ENCODE results near the gene TUT4. TPM values are rescaled to one million over a fixed set of nuclear protein-coding genes. Genes with fewer than 3 reads are reported as not detected.
A peak's percentile ranks its signal among the peaks of the same experiment; 100 is the strongest.

Gene TUT4
- total RNA-seq, 6 donors from 2014 or later, result 31.0 to 85.7 (median 55.4) TPM

- H3K36me3 ChIP-seq, result no peaks in the 10 kb centered on the region
- H3K27ac ChIP-seq, result no peak overlapping the region
- H3K9me3 ChIP-seq, result no peaks in the 10 kb centered on the region
- WGBS, 2 donors, result 81 to 84% methylated on average over 3 of the region's 3 CpGs
- no peaks in the 10 kb centered on the region for H3K27me3 ChIP-seq
- H3K4me1 ChIP-seq, result no peaks in the 10 kb centered on the region
- TF ChIP-seq, protein P1, sequence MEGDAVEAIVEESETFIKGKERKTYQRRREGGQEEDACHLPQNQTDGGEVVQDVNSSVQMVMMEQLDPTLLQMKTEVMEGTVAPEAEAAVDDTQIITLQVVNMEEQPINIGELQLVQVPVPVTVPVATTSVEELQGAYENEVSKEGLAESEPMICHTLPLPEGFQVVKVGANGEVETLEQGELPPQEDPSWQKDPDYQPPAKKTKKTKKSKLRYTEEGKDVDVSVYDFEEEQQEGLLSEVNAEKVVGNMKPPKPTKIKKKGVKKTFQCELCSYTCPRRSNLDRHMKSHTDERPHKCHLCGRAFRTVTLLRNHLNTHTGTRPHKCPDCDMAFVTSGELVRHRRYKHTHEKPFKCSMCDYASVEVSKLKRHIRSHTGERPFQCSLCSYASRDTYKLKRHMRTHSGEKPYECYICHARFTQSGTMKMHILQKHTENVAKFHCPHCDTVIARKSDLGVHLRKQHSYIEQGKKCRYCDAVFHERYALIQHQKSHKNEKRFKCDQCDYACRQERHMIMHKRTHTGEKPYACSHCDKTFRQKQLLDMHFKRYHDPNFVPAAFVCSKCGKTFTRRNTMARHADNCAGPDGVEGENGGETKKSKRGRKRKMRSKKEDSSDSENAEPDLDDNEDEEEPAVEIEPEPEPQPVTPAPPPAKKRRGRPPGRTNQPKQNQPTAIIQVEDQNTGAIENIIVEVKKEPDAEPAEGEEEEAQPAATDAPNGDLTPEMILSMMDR (IDR thresholded peaks at IDR 0.05), result no peak
- TF ChIP-seq POLR2AphosphoS5 (IDR thresholded peaks at IDR 0.05), result no peak
- no peak for TF ChIP-seq EP300 (IDR thresholded peaks at IDR 0.05)
- no peak for TF ChIP-seq POLR2A (IDR thresholded peaks at IDR 0.05)
- DNase-seq (no peak), ATAC-seq (ENCODE audit: low FRiP score in 2 of 2) (no peak)
- H3K4me3 ChIP-seq, result no peak overlapping the region
These were observed 9.9 kb upstream of the TUT4 start for GRCh38 chr1:52562766-52563165.

DNA sequence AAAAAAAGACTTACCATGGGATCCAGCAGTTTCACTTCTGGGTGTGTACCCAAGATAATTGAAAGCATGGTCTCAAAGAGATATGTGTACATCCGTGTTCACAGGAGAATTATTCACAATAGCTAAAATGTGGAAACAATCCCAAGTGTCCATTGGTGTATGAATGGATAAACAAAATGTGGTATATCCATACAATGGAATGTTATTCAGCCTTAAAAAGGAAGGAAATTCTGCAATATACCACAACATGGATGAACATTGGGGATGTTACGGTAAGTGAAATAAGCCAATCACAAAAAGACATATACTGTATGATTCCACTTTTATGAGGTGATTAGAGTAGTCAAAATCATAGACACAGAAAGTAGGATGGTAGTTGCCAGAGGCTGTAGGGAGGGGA is 7.0 kb upstream of the TUT4 start:
- Histone ChIP-seq H3K4me3 (no peak overlapping the region), H3K27me3 (no peaks in the 10 kb centered on the region), H3K4me1 (no peaks in the 10 kb centered on the region), H3K9me3 (no peaks in the 10 kb centered on the region), H3K36me3 (no peaks in the 10 kb centered on the region), H3K27ac (no peak overlapping the region)
- ATAC-seq (ENCODE audit: low FRiP score in 2 of 2) (no peak), DNase-seq (no peak)
- 66 to 85% methylated on average over 2 of the region's 2 CpGs for WGBS, 2 donors
- TF ChIP-seq, protein P1 (IDR thresholded peaks at IDR 0.05), result no peak
- TF ChIP-seq EP300 (IDR thresholded peaks at IDR 0.05) (no peak), POLR2A (IDR thresholded peaks at IDR 0.05) (no peak), POLR2AphosphoS5 (IDR thresholded peaks at IDR 0.05) (no peak)

DNA sequence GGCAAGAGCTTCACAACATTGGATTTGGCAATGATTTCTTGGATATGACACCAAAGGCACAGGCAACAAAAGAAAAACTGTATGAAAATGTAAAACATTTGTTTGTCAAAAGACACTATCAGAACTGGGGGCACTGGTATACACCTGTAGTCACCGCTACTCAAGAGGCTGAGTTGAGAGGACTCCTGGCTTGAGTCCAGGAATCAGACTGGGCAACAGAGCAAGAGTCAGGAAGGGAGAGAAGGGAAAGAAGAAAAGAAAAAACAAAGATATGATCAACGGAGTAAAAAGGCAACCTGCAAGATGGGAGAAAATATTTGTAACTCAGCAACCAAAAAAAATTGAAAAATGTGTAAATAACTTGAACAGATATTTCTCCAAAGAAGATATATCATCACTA is 6.0 kb upstream of the TUT4 start:
- Histone ChIP-seq H3K9me3 (no peaks in the 10 kb centered on the region), H3K4me1 (peaks cover 4 to 7% (median 7%) of the 10 kb centered on the region in 4 donors), H3K27me3 (no peaks in the 10 kb centered on the region), H3K36me3 (no peaks in the 10 kb centered on the region), H3K4me3 (no peak overlapping the region), H3K27ac (no peak overlapping the region)
- ATAC-seq (ENCODE audit: low FRiP score in 2 of 2) (no peak), DNase-seq (peak in 1 of 2 donors; percentile 44)
- 35 to 57% methylated on average over 2 of the region's 2 CpGs for WGBS, 2 donors
- TF ChIP-seq POLR2A (IDR thresholded peaks at IDR 0.05) (no peak), EP300 (IDR thresholded peaks at IDR 0.05) (no peak), POLR2AphosphoS5 (IDR thresholded peaks at IDR 0.05) (no peak)
- TF ChIP-seq, protein P1 (IDR thresholded peaks at IDR 0.05), result no peak

DNA sequence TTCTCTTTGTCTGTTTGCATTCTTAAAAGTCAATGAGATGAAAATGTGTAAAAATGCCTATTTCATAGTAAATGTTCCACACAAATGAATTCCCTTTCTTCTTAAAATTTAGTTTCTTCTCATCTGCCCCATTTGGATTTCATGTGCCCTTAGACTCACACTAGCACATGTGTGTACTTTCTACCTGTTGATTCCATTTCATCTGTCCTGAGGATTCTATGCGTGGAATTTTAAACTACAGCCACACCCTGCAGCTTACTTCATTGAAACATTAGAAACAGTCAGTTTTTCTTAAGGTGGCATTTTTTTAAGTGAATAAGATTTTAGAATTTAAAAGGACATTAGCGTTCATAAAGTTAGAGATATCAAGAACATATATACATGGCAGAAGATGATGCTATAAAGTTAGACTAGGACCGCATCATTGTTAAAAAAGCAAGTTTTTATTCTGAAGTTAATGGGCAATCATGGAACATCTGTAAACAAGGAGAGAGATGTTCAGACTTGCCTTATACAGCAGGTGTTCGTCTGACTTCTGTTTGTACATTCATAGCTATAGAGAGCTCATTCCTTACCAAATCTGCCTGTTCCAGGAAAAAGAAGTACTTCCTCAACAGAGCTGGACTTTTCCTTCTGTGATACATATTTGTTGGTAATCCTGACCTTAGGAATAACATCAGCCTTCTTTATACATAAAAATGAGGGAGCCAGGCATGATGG is 3.9 kb upstream of the TUT4 start:
- no peak for ATAC-seq (ENCODE audit: low FRiP score in 2 of 2)
- 84 to 86% methylated on average over 4 of the region's 4 CpGs for WGBS, 2 donors
- H3K9me3 ChIP-seq, result no peaks in the 10 kb centered on the region
- TF ChIP-seq, protein P1 (IDR thresholded peaks at IDR 0.05), result no peak
- no peak for TF ChIP-seq EP300 (IDR thresholded peaks at IDR 0.05)
- TF ChIP-seq POLR2A (IDR thresholded peaks at IDR 0.05), result no peak
- TF ChIP-seq POLR2AphosphoS5 (IDR thresholded peaks at IDR 0.05), result no peak
- H3K4me3 ChIP-seq, result no peak overlapping the region
- no peaks in the 10 kb centered on the region for H3K27me3 ChIP-seq
- no peak for DNase-seq
- no peaks in the 10 kb centered on the region for H3K36me3 ChIP-seq
- H3K27ac ChIP-seq, result no peak overlapping the region
- peaks cover 8 to 12% (median 10%) of the 10 kb centered on the region in 4 donors for H3K4me1 ChIP-seq

DNA sequence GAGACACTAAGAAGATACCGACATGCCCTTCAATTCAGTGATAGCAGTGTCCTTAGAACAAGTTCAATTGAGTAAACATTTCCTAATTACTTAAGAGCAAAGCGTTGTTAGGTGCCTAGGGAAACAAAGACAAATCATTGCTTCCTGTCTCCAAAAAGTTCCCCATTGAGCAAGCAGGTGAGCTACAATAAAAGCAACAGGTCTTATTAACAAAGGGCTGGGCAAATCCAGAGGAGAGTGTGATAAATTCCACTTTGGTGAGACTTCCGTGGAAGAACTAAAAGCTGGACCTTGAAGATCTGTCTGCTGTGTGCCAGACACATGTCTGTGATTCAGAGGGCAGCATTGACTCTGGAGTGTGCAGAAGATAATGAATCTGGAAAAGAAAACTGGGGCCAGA is 1.9 kb upstream of the TUT4 start:
- 29 to 42% methylated on average over 3 of the region's 3 CpGs for WGBS, 2 donors
- Histone ChIP-seq H3K36me3 (no peaks in the 10 kb centered on the region), H3K9me3 (no peaks in the 10 kb centered on the region), H3K4me1 (peaks cover 12 to 23% (median 17%) of the 10 kb centered on the region in 4 donors), H3K27me3 (no peaks in the 10 kb centered on the region), H3K4me3 (no peak overlapping the region), H3K27ac (no peak overlapping the region)
- no peak for ATAC-seq (ENCODE audit: low FRiP score in 2 of 2)
- DNase-seq, result no peak
- TF ChIP-seq POLR2AphosphoS5 (IDR thresholded peaks at IDR 0.05), result no peak
- TF ChIP-seq EP300 (IDR thresholded peaks at IDR 0.05), result no peak
- TF ChIP-seq, protein P1 (IDR thresholded peaks at IDR 0.05), result no peak
- TF ChIP-seq POLR2A (IDR thresholded peaks at IDR 0.05), result no peak
